Endothelial cell (in vitro differentiated cells): ENCODE results near the gene XXYLT1. TPM values are rescaled to one million over a fixed set of nuclear protein-coding genes. Genes with fewer than 3 reads are reported as not detected.

ENCODE experiments used
- DNase-seq: peaks from one replicate; pipeline ENCODE4 v3.0.0; 2021; ENCODE audit warnings: low spot score
- H3K27ac Mint-ChIP-seq: one replicate; pipeline ENCODE4 v1.8.0; 2021; ENCODE audit warnings: mixed read lengths, inconsistent platforms; ENCODE audit not compliant: unreplicated experiment
- H3K27me3 Mint-ChIP-seq: one replicate; pipeline ENCODE4 v1.8.0; 2021; ENCODE audit warnings: mild to moderate bottlenecking, moderate library complexity, mixed read lengths, inconsistent platforms; ENCODE audit not compliant: unreplicated experiment
- H3K36me3 Mint-ChIP-seq: one replicate; pipeline ENCODE4 v1.8.0; 2021; ENCODE audit warnings: mild to moderate bottlenecking, low read depth, mixed read lengths, inconsistent platforms; ENCODE audit not compliant: unreplicated experiment
- H3K4me1 Mint-ChIP-seq: one replicate; pipeline ENCODE4 v1.8.0; 2021; ENCODE audit warnings: mild to moderate bottlenecking, mixed read lengths, inconsistent platforms; ENCODE audit not compliant: unreplicated experiment
- H3K4me3 Mint-ChIP-seq: one replicate; pipeline ENCODE4 v1.8.0; 2021; ENCODE audit warnings: mild to moderate bottlenecking, mixed read lengths, inconsistent platforms; ENCODE audit not compliant: unreplicated experiment
- H3K9me3 Mint-ChIP-seq: one replicate; pipeline ENCODE4 v1.8.0; 2021; ENCODE audit warnings: mixed read lengths, inconsistent platforms; ENCODE audit not compliant: unreplicated experiment
- CTCF ChIP-seq: fragments of 200-600 bp; sonication (generic); IDR thresholded peaks from one replicate; pipeline ENCODE4 v1.5.0; 2021; ENCODE audit warnings: antibody characterized with exemption; ENCODE audit not compliant: unreplicated experiment
- total RNA-seq: library from RNA; stranded (reverse); fragmentation: NEBNext Ultra II Directional; extraction: Animal tissue kit (Norgen Biotek cat#: 25700); gene quantifications from one replicate; pipeline ENCODE4 v1.2.1, GENCODE V29; 2021; ENCODE audit not compliant: unreplicated experiment

The XXYLT1 gene
- total RNA-seq, 1 donor from 2014 or later, result 25.0 TPM

- no peak for TF ChIP-seq CTCF
- peaks cover 25% of the 10 kb centered on the region for H3K36me3 Mint-ChIP-seq
- H3K27ac Mint-ChIP-seq, result no peak overlapping the region
- no peak overlapping the region for H3K4me3 Mint-ChIP-seq
- peaks cover 11% of the 10 kb centered on the region for H3K27me3 Mint-ChIP-seq
- no peak for DNase-seq
- no peaks in the 10 kb centered on the region for H3K9me3 Mint-ChIP-seq
- peaks cover 5% of the 10 kb centered on the region for H3K4me1 Mint-ChIP-seq
Observed at GRCh38 chr3:195065864-195066185, 205.1 kb downstream of the XXYLT1 start.

- Mint-ChIP-seq H3K9me3 (no peaks in the 10 kb centered on the region), H3K27me3 (peaks cover 11% of the 10 kb centered on the region), H3K4me3 (no peak overlapping the region), H3K36me3 (peaks cover 25% of the 10 kb centered on the region), H3K27ac (no peak overlapping the region), H3K4me1 (peaks cover 5% of the 10 kb centered on the region)
- no peak for DNase-seq
- no peak for TF ChIP-seq CTCF
Observed at GRCh38 chr3:195065142-195065863, 205.7 kb downstream of the XXYLT1 start.

GRCh38 chr3:195064300-195064931, 206.5 kb downstream of the XXYLT1 start:
- TF ChIP-seq CTCF, result no peak
- no peak for DNase-seq
- Mint-ChIP-seq H3K9me3 (no peaks in the 10 kb centered on the region), H3K36me3 (peaks cover 25% of the 10 kb centered on the region), H3K27me3 (peaks cover 11% of the 10 kb centered on the region), H3K27ac (no peak overlapping the region), H3K4me1 (peaks cover 5% of the 10 kb centered on the region), H3K4me3 (no peak overlapping the region)

GRCh38 chr3:195063581-195064193, 207.3 kb downstream of the XXYLT1 start:
- no peaks in the 10 kb centered on the region for H3K9me3 Mint-ChIP-seq
- peaks cover 21% of the 10 kb centered on the region for H3K36me3 Mint-ChIP-seq
- H3K27ac Mint-ChIP-seq, result no peak overlapping the region
- no peak for DNase-seq
- no peak for TF ChIP-seq CTCF
- H3K4me1 Mint-ChIP-seq, result peaks cover 5% of the 10 kb centered on the region
- no peak overlapping the region for H3K4me3 Mint-ChIP-seq
- peaks cover 11% of the 10 kb centered on the region for H3K27me3 Mint-ChIP-seq
